Mucosa of stomach (tissue), 1 donor: ENCODE measurements around the gene AATK.

Source experiments
- H3K27me3 ChIP-seq: one replicate; pipeline ENCODE4 v1.7.0; 2013; ENCODE audit warnings: mild to moderate bottlenecking, low read length; ENCODE audit not compliant: control insufficient read depth, insufficient read depth
- H3K36me3 ChIP-seq: one replicate; pipeline ENCODE4 v1.7.0; 2013; ENCODE audit warnings: low read length; ENCODE audit not compliant: control insufficient read depth, insufficient read depth
- H3K4me1 ChIP-seq: one replicate; pipeline ENCODE4 v1.7.0; 2013; ENCODE audit warnings: mild to moderate bottlenecking, low read length; ENCODE audit not compliant: control insufficient read depth, insufficient read depth
- H3K4me3 ChIP-seq: one replicate; pipeline ENCODE4 v1.7.0; 2013; ENCODE audit warnings: low read length
- H3K9ac ChIP-seq: one replicate; pipeline ENCODE4 v1.7.0; 2013; ENCODE audit warnings: mild to moderate bottlenecking, low read length, moderate library complexity
- H3K9me3 ChIP-seq: one replicate; pipeline ENCODE4 v1.7.0; 2013; ENCODE audit warnings: mild to moderate bottlenecking, low read length, moderate library complexity; ENCODE audit not compliant: control insufficient read depth
- donor health status: Pancreatic carcinoma.

The AATK gene

DNA sequence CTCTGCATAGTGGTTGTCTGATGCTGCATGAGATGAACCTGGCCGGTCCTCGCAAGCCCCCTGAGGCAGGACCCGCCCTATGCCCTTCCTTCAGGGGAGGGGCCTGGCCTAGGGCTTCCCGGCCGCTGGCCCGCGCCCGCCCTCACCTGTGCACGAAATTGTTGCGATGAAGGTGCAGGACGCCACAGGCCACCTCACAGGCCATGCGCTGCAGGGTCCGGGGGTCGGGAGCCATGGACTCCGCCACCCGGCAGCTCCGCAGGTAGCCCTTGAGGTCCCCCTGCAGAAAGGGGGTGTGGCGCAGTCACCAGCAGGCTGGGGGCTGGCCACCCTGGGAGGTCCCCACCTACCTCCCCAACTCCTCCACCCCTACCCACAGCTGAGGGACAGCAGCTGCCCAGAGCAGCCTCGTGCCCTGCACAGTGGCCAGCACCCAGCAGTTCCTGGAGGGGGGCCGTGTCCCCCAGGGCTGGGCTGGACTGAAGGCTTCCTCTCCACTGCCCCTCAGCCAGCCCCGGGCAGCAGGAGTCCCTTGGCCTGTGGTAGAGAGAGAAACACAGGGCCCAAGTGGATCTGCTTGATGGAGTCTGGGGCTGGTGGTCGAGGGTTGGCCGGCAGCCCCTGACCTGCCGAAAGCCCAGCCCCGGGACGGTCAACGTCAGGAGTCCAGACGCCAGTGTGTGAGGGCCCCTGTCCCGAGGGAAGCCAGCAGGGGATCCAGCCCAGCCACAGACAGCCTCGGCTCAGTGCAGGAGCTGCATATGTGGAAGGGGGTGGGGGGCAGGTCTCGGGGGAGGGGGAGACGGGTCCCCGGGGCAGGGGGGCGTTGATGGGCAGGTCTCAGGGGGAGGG, 39.5 kb downstream of the AATK start:
- no peaks in the 10 kb centered on the region for H3K4me1 ChIP-seq
- no peaks in the 10 kb centered on the region for H3K9me3 ChIP-seq
- no peak overlapping the region for H3K9ac ChIP-seq
- no peaks in the 10 kb centered on the region for H3K36me3 ChIP-seq
- H3K4me3 ChIP-seq = no peak overlapping the region
- H3K27me3 ChIP-seq = no peaks in the 10 kb centered on the region

DNA sequence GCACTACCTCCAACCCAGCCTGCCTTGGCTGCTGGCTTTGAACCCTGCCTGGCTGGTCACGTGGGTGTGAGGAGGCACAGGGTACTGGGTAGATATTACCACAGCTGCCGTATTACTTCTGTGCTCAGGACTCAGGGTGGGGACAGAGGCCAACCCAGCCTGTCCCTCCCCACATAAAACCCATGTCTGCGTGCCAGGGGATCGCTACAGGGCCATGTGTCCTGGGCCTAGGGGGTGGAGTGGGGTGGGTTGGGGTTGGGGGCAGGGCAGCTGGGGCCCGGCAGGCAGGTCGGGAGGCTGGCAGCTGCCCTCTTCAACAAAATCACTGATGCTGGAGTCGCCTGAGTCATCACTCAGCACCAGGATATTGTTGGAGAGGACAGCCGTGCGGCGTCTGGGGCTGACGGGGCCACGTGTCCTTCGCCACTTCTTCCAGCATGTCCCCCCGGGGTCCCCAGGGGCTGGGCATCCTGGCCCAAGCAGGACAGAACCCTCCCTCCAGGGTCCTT, 40.4 kb downstream of the AATK start:
- H3K27me3 ChIP-seq = no peaks in the 10 kb centered on the region
- no peak overlapping the region for H3K9ac ChIP-seq
- no peaks in the 10 kb centered on the region for H3K36me3 ChIP-seq
- H3K9me3 ChIP-seq = no peaks in the 10 kb centered on the region
- H3K4me1 ChIP-seq = no peaks in the 10 kb centered on the region
- H3K4me3 ChIP-seq = no peak overlapping the region

DNA sequence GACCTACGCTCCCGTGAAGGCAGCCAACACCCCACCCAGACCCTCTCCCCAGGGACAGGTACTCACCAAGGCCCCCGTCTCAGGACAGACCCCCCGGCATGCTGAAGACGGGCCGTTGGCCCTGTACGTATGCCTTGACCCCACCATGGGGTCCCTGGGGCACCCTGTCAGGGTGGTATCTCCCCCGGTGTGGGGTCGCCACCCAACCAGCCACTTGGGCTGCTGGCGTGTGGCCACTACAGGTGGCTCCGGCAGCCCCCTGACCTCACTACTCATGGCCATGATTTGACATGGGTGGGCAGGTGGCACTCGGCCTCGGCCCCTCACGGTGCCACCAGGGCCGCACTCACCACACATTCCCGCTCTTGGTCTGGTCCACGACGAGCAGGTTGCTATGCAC, 41.6 kb downstream of the AATK start:
- Histone ChIP-seq H3K4me1 (no peaks in the 10 kb centered on the region), H3K36me3 (no peaks in the 10 kb centered on the region), H3K4me3 (no peak overlapping the region)

DNA sequence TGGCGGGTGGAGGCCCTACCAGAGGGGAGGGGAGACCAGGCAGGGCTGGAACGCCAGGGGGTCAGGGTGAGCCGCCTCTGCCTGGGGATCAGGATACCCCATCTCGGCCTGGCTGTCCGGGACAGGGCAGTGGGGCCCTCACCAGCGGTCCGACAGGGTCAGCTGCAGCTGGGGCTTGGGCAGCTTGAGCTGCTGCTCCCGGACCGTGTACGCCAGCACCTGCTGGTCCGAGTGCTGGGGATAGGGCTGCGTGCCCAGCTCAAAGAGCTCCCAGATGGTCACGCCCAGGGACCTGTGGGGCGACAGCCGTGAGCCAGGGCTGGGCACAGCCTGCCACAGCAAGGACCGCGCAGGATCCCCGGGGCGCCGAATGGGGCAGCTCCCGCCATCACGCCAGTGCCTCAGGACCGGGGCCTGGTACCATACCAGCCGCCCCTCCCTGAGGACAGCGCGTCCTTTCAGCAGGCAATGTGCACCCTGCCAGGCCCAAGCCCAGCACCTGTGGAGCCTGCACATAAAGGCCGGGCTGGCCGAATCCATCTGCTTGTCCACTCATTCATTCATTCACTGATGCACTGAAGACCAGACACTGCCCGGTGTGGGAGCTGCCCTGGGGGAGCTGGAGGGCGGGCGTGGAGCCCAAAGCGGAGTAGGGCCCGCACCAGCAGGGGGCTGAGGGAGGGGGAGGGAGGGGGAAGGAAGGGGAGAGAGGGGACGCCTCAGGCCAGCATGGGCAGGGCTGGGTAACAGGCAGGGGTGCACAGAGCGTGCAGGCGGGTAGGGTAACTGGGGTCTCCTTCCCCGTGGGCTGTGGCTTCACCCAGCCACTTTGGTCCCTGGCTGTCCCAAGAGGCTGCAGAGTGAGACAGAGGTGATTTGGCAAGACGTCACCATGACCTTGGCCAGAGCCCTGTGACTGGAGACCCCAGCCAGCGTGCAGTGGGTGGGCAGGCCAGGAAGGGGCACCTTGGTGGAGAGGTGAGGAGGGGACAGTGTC, 42.7 kb downstream of the AATK start:
- no peaks in the 10 kb centered on the region for H3K9me3 ChIP-seq
- H3K4me3 ChIP-seq = no peak overlapping the region
- H3K36me3 ChIP-seq = no peaks in the 10 kb centered on the region
- H3K9ac ChIP-seq = no peak overlapping the region
- peaks cover 5% of the 10 kb centered on the region for H3K27me3 ChIP-seq
- peaks cover 7% of the 10 kb centered on the region for H3K4me1 ChIP-seq

More for the DNA sequence above, 41.6 kb downstream of the AATK start:
- Histone ChIP-seq H3K9me3 (no peaks in the 10 kb centered on the region), H3K27me3 (no peaks in the 10 kb centered on the region), H3K9ac (no peak overlapping the region)

DNA sequence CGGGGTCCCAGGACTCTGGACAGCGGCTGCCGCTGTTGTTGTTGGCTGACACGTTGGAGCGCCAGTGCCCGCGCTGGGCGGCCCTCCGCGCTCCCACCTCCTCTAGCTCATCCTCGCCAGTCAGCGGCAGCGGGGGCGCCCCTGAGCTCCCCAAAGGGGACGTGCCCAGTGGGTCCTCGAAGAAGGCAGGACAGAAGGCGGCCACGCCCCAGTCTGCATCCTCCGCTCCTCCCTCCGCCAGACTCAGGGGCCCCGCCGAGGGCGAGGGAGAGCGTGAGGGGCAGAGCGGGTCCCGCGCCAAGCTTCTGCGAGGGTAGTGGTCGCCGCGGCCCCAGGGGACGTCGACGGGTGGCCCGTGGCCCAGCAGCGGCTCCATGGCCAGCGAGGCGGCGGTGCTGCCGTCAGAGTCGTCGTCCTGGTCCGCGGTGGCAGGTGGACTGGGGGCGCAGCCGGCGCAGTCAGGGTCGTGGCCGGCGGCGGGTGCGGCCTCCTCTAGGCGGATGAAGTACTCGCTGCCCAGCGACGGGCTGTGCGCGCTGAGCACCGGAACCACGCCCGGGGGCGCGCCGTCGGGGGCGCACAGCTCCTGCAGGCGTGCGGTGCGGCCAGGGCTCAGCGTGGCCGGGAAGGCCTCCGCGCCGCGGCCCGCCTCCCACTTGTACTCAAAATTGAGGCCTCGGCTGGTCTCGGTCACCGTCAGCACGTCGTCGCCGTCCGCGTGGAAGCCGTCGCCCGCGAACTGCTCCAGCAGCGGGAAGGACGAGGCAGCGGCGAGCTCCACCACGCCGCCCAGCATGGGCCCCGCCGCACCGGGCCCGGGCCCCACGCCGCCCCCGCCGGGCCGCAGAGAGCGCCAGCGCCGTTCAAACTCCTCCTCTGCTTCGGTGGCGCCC, 43.9 kb downstream of the AATK start:
- Histone ChIP-seq H3K9ac (no peak overlapping the region), H3K27me3 (peaks cover 7% of the 10 kb centered on the region), H3K36me3 (no peaks in the 10 kb centered on the region)

DNA sequence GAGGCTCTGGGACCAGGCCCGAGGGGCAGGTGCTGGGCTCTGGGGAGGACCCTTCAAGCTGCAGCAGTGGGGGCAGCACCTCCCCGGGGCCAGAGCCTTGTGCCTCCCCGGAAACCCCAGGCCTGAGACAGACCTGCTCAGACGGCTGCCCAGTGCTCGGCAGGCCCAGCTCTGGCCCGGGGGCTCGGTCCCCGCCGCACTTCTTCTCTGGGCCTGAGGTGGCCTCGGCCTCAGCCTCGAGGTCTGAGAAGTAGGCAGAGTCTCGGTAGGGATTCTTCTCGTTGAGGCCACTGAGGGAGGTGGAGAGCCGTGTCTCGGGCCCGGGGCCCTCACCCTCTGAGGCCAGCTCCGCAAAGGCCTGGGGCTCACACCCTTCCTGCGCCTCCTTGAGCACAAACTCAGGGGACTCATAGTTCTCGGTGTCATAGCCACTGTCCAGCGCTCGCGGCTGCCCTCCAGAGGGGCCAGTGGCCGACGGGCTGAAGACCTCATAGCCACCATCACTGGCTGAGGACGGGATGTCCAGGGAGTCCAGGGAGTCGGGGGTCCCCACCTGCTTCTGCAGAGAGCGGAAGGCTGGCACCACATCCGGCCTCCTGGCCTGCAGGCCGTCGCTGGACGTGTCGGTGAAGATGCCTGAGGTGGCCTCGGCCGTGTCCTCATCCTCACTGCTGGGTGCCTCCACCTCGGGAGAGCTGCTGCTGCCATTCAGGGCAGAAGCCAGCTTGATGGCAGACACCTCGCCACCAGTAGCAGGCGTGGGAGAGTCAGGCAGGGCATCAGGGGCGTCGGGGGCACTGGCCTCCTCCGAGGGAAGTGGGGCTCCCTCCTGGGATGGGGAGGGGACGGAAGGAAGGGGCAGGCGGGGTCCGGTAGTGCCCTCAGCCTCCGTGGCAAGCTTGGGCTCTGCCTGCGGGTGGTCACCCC, 45.1 kb downstream of the AATK start:
- Histone ChIP-seq H3K4me3 (no peak overlapping the region), H3K4me1 (peaks cover 29% of the 10 kb centered on the region), H3K9me3 (no peaks in the 10 kb centered on the region), H3K27me3 (peaks cover 7% of the 10 kb centered on the region), H3K9ac (no peak overlapping the region), H3K36me3 (no peaks in the 10 kb centered on the region)

More for the DNA sequence above, 43.9 kb downstream of the AATK start:
- H3K4me1 ChIP-seq = peaks cover 19% of the 10 kb centered on the region
- H3K9me3 ChIP-seq = no peaks in the 10 kb centered on the region
- no peak overlapping the region for H3K4me3 ChIP-seq

DNA sequence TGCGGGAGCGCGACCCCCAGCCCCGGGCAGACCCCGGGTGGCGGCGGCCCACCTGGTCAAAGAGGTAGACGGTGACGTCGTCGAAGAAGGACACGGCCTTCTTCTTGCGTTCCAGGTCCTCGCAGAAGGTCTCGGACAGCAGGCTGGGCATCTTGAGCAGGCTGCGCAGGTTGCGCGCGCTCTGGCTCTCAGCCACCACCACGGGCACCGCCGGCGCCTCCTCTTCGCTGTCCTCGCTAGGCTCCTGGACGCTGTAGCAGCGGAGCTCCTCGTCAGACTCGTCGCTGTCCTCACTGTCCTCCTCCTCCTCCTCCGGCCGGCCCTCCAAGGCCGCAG, 45.9 kb downstream of the AATK start:
- no peaks in the 10 kb centered on the region for H3K9me3 ChIP-seq
- peaks cover 7% of the 10 kb centered on the region for H3K27me3 ChIP-seq
- H3K4me1 ChIP-seq = peaks cover 29% of the 10 kb centered on the region
- no peak overlapping the region for H3K9ac ChIP-seq
- no peaks in the 10 kb centered on the region for H3K36me3 ChIP-seq
- H3K4me3 ChIP-seq = no peak overlapping the region

DNA sequence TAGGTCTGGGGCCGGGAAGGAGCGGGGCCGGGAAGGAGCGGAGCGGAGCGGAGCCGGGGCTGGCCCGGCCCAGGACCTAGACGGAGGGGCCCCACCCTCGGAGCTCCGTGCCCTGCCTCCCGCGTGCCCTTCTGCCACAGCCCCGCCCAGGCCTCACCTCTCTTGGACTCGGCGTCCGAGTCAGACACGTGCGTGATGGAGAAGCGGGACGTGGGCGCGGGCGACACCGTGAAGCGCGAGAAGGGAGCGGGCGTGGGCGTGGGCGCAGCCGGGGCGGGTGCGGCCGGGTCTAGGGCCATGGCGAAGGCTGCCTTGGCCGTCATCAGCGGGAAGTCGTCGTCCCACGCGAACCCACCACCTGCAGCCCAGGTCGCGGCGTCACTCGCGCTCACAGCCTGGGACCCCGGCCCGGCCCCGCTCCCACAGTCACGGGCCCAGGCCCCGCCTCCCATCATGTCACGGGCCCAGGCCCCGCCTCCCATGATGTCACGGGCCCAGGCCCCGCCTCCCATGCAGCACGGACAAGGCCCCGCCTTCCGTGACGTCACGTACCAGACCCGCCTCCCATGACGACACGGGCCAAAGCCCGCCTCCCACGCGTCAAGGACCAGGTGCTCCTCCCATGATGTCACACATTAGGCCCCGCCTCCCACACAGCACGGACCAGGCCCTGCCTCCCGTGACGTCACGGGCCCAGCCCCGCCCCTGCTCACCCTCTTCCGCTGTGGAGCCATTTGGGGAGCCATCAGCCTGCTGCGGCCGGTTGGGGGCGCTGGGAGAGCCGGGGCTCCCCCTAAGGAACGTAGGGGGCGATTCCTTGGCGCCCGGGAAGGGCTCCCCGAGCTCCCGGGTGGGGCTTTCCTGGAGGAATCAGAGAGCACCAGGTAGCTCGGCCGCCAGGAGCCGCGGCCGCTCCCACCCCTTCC, 46.5 kb downstream of the AATK start:
- Histone ChIP-seq H3K4me3 (no peak overlapping the region), H3K27me3 (peaks cover 7% of the 10 kb centered on the region), H3K9ac (no peak overlapping the region), H3K36me3 (no peaks in the 10 kb centered on the region), H3K9me3 (no peaks in the 10 kb centered on the region), H3K4me1 (peaks cover 31% of the 10 kb centered on the region)

DNA sequence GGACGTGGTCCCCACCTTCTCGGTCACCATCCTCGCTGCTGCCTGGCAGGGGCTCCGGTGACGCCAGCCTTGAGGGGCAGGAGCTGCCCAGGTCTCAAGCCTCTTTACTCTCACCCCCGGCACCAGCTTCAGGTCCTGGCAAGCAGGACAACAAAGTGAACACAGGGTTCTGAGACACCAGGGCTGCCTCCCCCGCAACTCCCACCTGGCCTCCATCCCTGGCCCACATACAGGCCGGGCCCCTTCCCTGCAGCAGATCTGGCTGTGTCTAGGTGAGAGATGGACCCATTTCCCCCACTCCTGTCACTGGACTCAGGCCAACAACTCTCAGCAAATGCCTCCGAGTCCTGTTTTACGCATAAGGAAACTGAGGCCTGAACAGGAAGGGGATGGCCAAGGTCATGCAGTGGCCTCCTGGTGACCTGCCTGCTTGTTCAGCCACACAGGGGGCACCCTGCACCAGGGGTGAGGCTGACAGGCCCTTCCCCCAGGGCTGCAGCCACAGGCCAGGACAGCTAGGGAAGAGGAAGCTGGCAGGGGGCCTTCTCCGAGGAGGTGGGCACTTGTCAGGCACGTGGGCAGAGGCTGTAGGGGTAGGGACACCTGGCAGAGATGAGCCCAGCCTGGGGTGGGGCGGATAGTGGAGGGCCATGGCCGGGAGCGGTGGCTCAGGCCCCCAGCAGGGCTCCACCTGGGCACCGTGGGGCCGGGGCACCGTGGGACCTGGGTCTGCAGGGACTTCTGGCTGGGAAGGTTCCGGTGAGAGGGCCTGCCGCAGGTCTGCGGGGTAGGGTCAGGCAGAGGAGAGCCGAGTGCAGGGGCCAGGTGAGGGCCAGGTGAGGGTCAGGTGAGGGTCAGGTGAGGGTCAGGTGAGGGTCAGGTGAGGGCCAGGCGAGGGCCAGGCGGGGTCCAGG, 47.5 kb downstream of the AATK start:
- Histone ChIP-seq H3K9ac (peak overlapping the region; percentile 45), H3K4me3 (no peak overlapping the region)

More for the DNA sequence above, 47.5 kb downstream of the AATK start:
- Histone ChIP-seq H3K9me3 (no peaks in the 10 kb centered on the region), H3K4me1 (peaks cover 31% of the 10 kb centered on the region), H3K27me3 (peaks cover 7% of the 10 kb centered on the region), H3K36me3 (no peaks in the 10 kb centered on the region)
